Loucy (cell line): Measurements from ENCODE around the gene HOXA9.
A peak's percentile ranks its signal among the peaks of the same experiment; 100 is the strongest.

Experiments
- H2AFZ ChIP-seq: fragments of 200-600 bp; sonication (generic); 2 replicates; pipeline ENCODE4 v1.6.0; 2016; ENCODE audit warnings: antibody characterized with exemption, mild to moderate bottlenecking, low read length, moderate library complexity
- H3F3A ChIP-seq: fragments of 200-600 bp; 2 replicates; pipeline ENCODE4 v1.6.0; 2016; ENCODE audit warnings: antibody characterized with exemption, low read depth, mild to moderate bottlenecking
- H3K27me3 ChIP-seq: fragments of 200-600 bp; sonication (generic); 2 replicates; pipeline ENCODE4 v1.6.1; 2014; ENCODE audit warnings: low read length, mild to moderate bottlenecking; ENCODE audit not compliant: insufficient read depth, poor library complexity, severe bottlenecking
- H3K36me3 ChIP-seq: fragments of 200-600 bp; sonication (generic); 2 replicates; pipeline ENCODE4 v1.6.1; 2016; ENCODE audit warnings: low read length; ENCODE audit not compliant: insufficient read depth
- H3K4me1 ChIP-seq: fragments of 200-600 bp; sonication (generic); 2 replicates; pipeline ENCODE4 v1.5.1; 2014; ENCODE audit warnings: low read length, mild to moderate bottlenecking; ENCODE audit not compliant: insufficient read depth, poor library complexity, severe bottlenecking
- H3K4me2 ChIP-seq: fragments of 200-600 bp; sonication (generic); 2 replicates; pipeline ENCODE4 v1.6.0; 2014; ENCODE audit warnings: antibody characterized with exemption, low read length, low read depth, mild to moderate bottlenecking; ENCODE audit not compliant: poor library complexity, severe bottlenecking
- H3K4me3 ChIP-seq: fragments of 200-600 bp; sonication (generic); 2 replicates; pipeline ENCODE4 v1.5.1; 2014; ENCODE audit warnings: low read length, mild to moderate bottlenecking, mixed read lengths; ENCODE audit not compliant: poor library complexity, severe bottlenecking
- H3K79me2 ChIP-seq: fragments of 200-600 bp; sonication (generic); 2 replicates; pipeline ENCODE4 v1.6.1; 2014; ENCODE audit warnings: low read length; ENCODE audit not compliant: insufficient read depth
- H3K9ac ChIP-seq: fragments of 200-600 bp; sonication (generic); 2 replicates; pipeline ENCODE4 v1.6.0; 2014; ENCODE audit warnings: mild to moderate bottlenecking, low read depth, low read length, moderate library complexity; ENCODE audit not compliant: poor library complexity, severe bottlenecking
- H3K9me2 ChIP-seq: fragments of 200-600 bp; sonication (generic); replicated peaks from 2 replicates; pipeline ENCODE4 v1.6.1; 2016; ENCODE audit warnings: low read depth, low read length, mixed read lengths
- H3K9me3 ChIP-seq: fragments of 200-600 bp; sonication (generic); 2 replicates; pipeline ENCODE4 v1.6.1; 2014; ENCODE audit warnings: mild to moderate bottlenecking, antibody characterized with exemption, low read length, low read depth; ENCODE audit not compliant: insufficient read depth
- H4K20me1 ChIP-seq: fragments of 200-600 bp; sonication (generic); 2 replicates; pipeline ENCODE4 v1.6.0; 2014; ENCODE audit warnings: antibody characterized with exemption, low read length, mild to moderate bottlenecking; ENCODE audit not compliant: insufficient read depth, poor library complexity, severe bottlenecking
- EZH2phosphoT487 ChIP-seq: fragments of 200-600 bp; IDR thresholded peaks from 2 replicates; pipeline ENCODE4 v1.6.1; 2018; ENCODE audit warnings: antibody characterized with exemption, mild to moderate bottlenecking, moderate library complexity, borderline replicate concordance
- TF ChIP-seq, protein P1 (sequence below): fragments of 200-600 bp; sonication (generic); conservative IDR thresholded peaks from 2 replicates; pipeline ENCODE4 v1.5.1; 2014; ENCODE audit warnings: mild to moderate bottlenecking, antibody characterized with exemption, low read length

Gene HOXA9

DNA sequence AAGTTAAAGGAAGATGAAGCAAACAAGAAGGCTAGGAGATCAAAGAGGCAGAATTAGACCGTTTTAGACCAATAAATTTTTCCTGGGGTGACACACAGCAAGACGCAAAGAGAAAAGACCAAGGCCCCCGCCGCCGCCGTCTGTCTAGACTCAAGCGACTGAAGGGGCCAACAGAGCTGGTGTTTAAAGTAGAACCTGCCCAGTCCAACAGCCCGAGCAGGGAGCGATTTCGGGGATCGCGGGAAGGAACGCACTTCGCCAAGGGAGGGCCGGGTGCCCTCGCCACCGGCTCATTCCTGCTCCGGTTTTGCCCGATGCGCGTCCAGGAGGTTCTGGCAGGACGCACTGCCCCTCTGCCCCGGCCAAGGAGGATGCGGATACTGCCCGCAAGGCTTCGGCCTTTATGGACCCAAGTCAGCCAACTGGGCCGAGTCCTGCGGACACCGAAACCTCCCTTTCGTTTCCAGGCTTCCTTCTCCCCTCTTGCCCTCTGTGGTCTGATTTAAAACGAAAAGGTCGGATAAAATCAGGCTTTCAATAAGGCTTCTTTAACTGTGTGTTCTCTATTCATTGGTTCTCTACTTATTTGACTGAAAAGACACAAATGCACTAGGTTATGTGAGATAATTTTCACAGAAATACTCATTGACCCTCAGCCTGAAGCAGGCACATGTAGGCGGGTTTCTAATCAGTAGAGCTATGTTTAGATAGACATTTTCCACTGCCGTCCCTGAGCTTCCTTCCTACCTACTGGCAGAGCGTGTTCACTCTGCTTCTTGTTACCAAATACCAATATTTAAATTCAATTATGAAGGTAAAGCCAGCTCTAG is 6.7 kb downstream of the HOXA9 start:
- peak overlapping the region; percentile 94 for H3K4me3 ChIP-seq
- H3F3A ChIP-seq, result peaks cover 12% of the 10 kb centered on the region; the same call in 1 of the 2 replicates
- peaks cover 19% of the 10 kb centered on the region for H3K4me1 ChIP-seq
- H3K79me2 ChIP-seq, result peaks cover 98% of the 10 kb centered on the region
- H3K4me2 ChIP-seq, result peak overlapping the region; percentile 91
- H3K9me2 ChIP-seq, result no peaks in the 10 kb centered on the region
- no peaks in the 10 kb centered on the region for H3K9me3 ChIP-seq
- no peak for TF ChIP-seq EZH2phosphoT487
- TF ChIP-seq, protein P1, sequence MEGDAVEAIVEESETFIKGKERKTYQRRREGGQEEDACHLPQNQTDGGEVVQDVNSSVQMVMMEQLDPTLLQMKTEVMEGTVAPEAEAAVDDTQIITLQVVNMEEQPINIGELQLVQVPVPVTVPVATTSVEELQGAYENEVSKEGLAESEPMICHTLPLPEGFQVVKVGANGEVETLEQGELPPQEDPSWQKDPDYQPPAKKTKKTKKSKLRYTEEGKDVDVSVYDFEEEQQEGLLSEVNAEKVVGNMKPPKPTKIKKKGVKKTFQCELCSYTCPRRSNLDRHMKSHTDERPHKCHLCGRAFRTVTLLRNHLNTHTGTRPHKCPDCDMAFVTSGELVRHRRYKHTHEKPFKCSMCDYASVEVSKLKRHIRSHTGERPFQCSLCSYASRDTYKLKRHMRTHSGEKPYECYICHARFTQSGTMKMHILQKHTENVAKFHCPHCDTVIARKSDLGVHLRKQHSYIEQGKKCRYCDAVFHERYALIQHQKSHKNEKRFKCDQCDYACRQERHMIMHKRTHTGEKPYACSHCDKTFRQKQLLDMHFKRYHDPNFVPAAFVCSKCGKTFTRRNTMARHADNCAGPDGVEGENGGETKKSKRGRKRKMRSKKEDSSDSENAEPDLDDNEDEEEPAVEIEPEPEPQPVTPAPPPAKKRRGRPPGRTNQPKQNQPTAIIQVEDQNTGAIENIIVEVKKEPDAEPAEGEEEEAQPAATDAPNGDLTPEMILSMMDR, result no peak
- peaks cover 19% of the 10 kb centered on the region for H3K27me3 ChIP-seq
- peaks cover 19% of the 10 kb centered on the region for H4K20me1 ChIP-seq
- H2AFZ ChIP-seq, result no peak overlapping the region
- peak overlapping the region; percentile 99 for H3K9ac ChIP-seq
- H3K36me3 ChIP-seq, result peaks cover 17% of the 10 kb centered on the region

DNA sequence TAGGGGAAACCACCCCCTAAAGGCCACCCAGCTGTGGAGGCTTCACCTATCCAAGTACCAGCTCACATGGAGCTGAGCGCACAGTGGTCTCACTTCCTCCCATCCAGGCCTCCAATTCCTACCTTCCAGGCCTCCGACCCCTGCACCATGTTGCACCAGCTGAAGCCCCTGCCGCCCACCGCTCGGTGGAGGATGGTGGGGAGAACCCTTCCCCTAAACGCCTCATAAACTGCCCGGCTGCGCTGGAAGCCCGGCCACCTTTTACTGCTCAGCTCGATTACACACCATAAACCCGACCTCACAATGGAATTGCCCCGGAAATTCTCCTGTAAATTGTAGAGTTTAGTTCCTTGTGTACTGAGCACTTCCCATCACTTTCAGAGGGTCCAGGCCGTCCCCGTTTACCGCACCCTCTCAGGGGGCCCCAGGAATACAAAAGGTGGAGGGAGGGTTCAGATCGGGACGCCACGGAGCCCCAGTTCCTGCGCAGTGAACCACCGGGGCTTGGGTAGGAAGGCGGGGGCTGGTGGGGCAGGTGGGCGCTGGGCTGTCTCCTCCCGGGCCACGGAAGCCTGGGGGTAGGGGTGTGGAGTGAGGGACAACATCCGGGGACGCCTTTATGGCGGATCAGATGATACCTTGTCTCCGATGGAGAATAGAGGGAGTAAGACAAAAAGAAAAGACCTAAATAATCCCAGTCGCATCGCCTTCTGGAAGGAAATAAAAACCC is 7.5 kb downstream of the HOXA9 start:
- Histone ChIP-seq H3K4me3 (peak overlapping the region; percentile 94), H3K9ac (peak overlapping the region; percentile 99), H3F3A (peaks cover 10% of the 10 kb centered on the region; the same call in 1 of the 2 replicates), H3K9me3 (no peaks in the 10 kb centered on the region), H2AFZ (no peak overlapping the region), H3K79me2 (peaks cover 98% of the 10 kb centered on the region), H3K4me2 (peak overlapping the region; percentile 91), H3K9me2 (no peaks in the 10 kb centered on the region), H3K27me3 (peaks cover 11% of the 10 kb centered on the region), H4K20me1 (peaks cover 11% of the 10 kb centered on the region), H3K36me3 (peaks cover 9% of the 10 kb centered on the region), H3K4me1 (peaks cover 27% of the 10 kb centered on the region)
- TF ChIP-seq EZH2phosphoT487, result no peak

DNA sequence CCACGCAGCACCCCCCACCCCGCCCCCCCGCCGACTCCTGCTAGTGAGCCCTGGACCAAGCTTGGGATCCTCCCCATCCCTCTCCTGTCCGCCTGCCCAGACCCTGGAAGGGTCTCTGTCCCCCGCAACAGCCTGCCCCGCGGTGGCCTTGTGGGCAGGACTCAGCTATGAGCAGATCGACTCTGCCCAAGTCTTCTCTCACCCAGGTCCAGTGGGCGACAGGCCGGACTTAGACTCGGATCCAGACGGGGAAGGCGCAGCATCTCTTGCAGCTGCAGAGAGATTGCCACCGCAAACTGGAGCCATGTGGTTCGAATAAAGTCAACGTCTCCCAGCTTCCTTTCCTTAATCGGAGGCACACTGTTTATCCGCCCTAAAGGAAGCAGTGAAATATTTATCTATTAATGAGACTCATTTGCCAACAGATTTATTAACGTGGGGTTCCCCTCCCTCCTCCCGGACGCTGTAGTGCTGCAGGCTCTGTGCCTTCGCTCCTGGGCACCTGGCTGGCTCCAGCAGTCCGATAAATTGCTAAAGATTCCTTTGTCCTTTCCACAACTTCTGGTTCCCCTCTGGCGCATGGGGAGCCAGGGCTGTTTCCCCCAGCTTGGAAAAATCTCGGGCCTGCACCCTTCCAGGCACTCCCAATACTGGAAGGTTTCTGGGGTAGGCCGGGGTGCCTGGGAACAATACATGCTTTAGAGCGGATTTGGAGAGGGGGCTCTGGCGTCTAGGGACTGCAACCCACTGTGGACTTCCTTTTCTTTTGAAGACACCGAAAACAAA is 8.2 kb downstream of the HOXA9 start:
- Histone ChIP-seq H3K9me2 (no peaks in the 10 kb centered on the region), H3K79me2 (peaks cover 98% of the 10 kb centered on the region), H3K4me2 (peak overlapping the region; percentile 91), H3K9me3 (no peaks in the 10 kb centered on the region), H3K36me3 (0 out of 2 replicates have a peak, but pooled peaks cover 3% of the 10 kb centered on the region), H4K20me1 (peaks cover 5% of the 10 kb centered on the region), H3K4me3 (peak overlapping the region; percentile 94), H2AFZ (no peak overlapping the region), H3K9ac (peak overlapping the region; percentile 99), H3F3A (peaks cover 5% of the 10 kb centered on the region; the same call in 1 of the 2 replicates), H3K27me3 (peaks cover 6% of the 10 kb centered on the region), H3K4me1 (peaks cover 29% of the 10 kb centered on the region)
- TF ChIP-seq, protein P1, result no peak
- no peak for TF ChIP-seq EZH2phosphoT487
